Stimulated activated CD8-positive, alpha-beta memory T cell treated with anti-CD3 and anti-CD28 coated beads, Interleukin-4, amount 100 ng/mL, for 1 hour (primary cell): ENCODE data around the gene CHAT.

Source experiments
- DNase-seq, 2 donors: peaks; one replicate each; pipeline ENCODE4 v3.0.0-alpha.2; 2020; ENCODE audit warnings: low read depth in 2 of 2, low spot score in 1 of 2

The CHAT gene

GRCh38 chr10:49627644-49628247, 13.9 kb downstream of the CHAT start:
- no peak for DNase-seq

DNA sequence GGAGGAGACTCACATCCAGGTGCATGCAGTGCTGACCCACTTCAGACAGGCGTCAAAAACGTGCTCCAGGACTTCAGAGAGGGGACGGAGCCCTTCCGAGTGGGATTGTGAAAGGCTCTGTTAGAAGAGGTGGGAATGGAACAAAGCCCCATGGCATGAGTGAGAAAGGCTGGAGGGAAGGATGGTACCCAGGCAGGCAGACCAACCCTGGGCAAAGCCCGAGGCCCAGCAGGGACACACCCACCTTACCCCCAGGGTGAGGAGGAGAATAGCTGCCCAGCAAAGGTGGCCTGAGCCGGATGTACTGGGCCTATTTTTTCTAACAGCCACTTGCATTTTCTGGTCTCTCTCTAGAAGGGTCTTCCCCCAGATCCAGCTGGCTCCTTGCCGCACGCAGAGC, 14.8 kb downstream of the CHAT start:
- no peak for DNase-seq

DNA sequence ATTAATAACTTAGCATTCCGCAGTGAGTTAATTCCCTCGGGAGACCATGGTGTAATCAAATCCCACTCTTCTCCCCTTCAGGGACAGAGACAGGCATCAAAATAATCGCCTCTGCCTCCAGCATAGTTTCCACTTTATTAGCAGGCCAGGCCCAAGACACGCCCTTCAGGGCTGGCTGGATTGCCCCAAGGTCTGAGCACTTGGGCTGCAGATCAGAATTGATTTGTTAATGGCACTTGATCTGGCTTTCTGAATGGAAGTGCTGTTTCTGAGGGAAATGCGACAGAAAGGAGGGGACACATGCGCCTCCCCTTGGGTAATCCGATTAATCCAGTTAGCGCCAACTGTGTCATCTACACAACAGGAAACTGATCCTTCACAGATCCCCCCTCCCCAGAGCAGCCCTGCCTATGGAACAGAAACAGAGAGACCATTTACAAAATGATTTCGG, 15.6 kb downstream of the CHAT start:
- no peak for DNase-seq

DNA sequence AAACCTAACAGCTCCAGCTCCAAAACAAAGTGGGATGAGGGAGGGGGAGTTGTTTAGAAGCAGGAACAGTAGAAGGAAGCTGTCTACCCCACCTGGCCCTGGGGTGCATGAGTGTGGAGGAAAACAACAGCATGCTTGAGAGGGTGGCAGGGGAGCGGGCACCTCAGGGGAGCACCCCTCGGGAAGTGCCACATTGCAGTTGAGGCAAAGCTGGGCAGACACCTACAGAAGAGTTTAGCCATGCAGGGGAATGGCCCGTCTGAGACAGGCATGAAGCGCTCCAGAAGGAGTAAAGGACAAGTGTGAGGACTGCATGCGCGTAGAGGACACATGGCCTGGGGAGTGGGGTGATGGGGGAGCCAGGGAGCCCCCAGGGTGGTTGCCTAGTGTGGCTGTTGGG, 18.1 kb downstream of the CHAT start:
- no peak for DNase-seq

DNA sequence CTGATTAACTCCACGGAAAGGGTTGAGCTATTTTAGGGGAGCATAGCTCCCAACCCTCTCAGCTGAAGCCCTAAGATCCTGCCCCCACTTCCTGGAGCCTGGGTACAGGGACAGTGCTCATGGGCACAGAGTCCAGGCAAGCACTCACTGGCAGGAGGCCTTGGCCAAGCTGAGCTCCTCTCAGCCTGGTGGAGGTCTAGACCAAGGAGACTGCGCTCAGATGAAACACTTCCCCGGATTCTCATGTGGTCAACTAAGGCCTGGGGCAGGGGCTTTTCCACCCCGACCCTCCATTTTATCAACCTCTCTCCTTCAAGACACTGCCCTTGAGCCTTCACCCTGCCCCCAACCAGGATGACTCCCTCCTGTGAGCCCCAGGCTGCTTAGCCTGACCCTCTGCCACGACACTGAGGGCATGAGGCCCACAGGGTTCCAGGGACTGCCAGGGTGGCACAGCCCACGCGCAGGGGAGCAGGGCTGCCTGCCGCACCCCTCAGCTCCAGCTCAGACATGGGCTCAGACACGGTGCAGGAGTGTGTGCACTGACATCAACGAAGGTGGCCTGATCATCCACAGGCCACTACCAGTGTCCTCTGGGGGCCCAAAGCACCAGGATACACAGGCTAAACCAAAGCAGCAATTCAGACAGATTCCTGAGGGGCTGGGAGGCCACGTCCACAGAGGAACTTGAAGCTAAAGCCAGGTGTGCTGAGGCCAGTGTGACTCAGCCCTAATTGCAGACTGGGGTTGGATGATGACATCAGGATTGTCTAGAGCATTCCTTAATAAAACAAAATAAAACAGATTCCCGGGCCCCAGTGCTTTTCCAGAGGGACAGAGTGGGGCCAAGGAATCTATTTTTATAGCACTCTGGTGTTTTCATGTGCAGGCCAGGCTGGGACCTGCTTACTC, 18.8 kb downstream of the CHAT start:
- no peak for DNase-seq

- no peak for DNase-seq
These were observed 19.7 kb downstream of the CHAT start for GRCh38 chr10:49633327-49634068.

GRCh38 chr10:49634069-49634660, 20.3 kb downstream of the CHAT start:
- DNase-seq: no peak

GRCh38 chr10:49642311-49642710, 28.5 kb downstream of the CHAT start:
- no peak for DNase-seq

- no peak for DNase-seq
These were observed 29.6 kb downstream of the CHAT start for GRCh38 chr10:49643241-49644034.

GRCh38 chr10:49644035-49644646, 30.3 kb downstream of the CHAT start:
- DNase-seq: no peak

GRCh38 chr10:49645417-49645816, 31.6 kb downstream of the CHAT start:
- no peak for DNase-seq

GRCh38 chr10:49645871-49646870, 32.3 kb downstream of the CHAT start:
- no peak for DNase-seq

- no peak for DNase-seq
These were observed 33.7 kb downstream of the CHAT start for GRCh38 chr10:49647554-49647953.

- DNase-seq: no peak
These were observed 34.4 kb downstream of the CHAT start for GRCh38 chr10:49647985-49648795.

DNA sequence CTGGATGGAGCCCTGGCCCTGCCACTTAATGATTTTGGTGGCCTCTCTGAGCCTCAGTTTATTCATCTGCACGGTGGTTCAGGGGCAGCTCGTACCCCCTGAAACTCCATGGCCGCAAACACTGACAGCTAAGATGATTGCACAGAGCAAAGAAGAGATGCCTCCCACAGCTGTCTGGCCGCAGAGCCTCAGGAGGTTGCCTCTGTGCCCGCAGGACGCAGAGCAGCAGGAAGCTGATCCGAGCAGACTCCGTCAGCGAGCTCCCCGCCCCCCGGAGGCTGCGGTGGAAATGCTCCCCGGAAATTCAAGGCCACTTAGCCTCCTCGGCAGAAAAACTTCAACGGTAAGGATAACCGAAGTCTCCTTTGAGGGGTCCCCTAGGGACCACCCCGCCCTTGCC, 35.5 kb downstream of the CHAT start:
- DNase-seq: no peak

GRCh38 chr10:49649936-49650723, 36.3 kb downstream of the CHAT start:
- DNase-seq: no peak

DNA sequence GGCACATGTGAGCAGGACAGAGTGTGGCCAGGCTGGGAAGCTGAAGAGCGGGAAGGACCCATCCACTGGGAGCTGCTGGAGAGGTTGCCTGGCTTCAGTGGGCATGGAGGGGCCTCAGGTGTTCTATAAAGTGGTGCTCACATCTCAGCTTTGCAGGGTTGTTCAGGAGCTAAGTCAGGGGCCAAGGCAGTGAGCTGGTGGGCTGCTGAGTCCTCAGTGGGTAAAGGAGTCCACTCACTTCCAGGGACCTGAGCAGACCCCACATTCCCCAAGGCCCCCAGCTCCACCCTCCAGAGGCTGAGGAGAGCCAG, 36.8 kb downstream of the CHAT start:
- no peak for DNase-seq
